Glomerular visceral epithelial cell (primary cell): ENCODE results near the gene TMTC4.
"Not testable (repeated sequence)": the region's sequence is repeated elsewhere in the genome, so short reads cannot be mapped to it uniquely, and the experiment has no call there.

ENCODE experiments used
- DNase-seq: peaks from one replicate; pipeline ENCODE4 v3.0.0-alpha.2; 2016; ENCODE audit errors: extremely low spot score

Gene TMTC4

GRCh38 chr13:100674572-100674871, at the start of gene TMTC4:
TSS of gene TMTC4 (minus strand) at chr13:100674795. CDS start at chr13:100670362, 4,433 bp downstream.
- DNase-seq: no peak

GRCh38 chr13:100722517-100722916, 47.9 kb upstream of the TMTC4 start:
- DNase-seq: no peak

GRCh38 chr13:100721885-100722512, 47.4 kb upstream of the TMTC4 start:
- DNase-seq: peak; percentile 63

- DNase-seq: no peak
Observed at GRCh38 chr13:100715604-100716003, 41.0 kb upstream of the TMTC4 start.

GRCh38 chr13:100714478-100714877, 39.9 kb upstream of the TMTC4 start:
- no peak for DNase-seq

GRCh38 chr13:100710176-100710575, 35.6 kb upstream of the TMTC4 start:
- peak; percentile 69 for DNase-seq

GRCh38 chr13:100707818-100708740, 33.5 kb upstream of the TMTC4 start:
- DNase-seq: peak; percentile 98

GRCh38 chr13:100698331-100698730, 23.7 kb upstream of the TMTC4 start:
- DNase-seq: not testable (repeated sequence)

GRCh38 chr13:100695509-100695773, 20.8 kb upstream of the TMTC4 start:
- no peak for DNase-seq

GRCh38 chr13:100694722-100695508, 20.3 kb upstream of the TMTC4 start:
- DNase-seq: peak; percentile 92

- DNase-seq: no peak
Observed at GRCh38 chr13:100689191-100689590, 14.6 kb upstream of the TMTC4 start.

GRCh38 chr13:100680131-100680530, 5.5 kb upstream of the TMTC4 start:
- DNase-seq: no peak

- DNase-seq: not testable (repeated sequence)
Observed at GRCh38 chr13:100677128-100677527, 2.5 kb upstream of the TMTC4 start.

GRCh38 chr13:100675661-100676129, 1.1 kb upstream of the TMTC4 start:
- DNase-seq: no peak

GRCh38 chr13:100674872-100675660, 471 bp upstream of the TMTC4 start:
- DNase-seq: peak; percentile 99

GRCh38 chr13:100673713-100674571, 653 bp downstream of the TMTC4 start:
- DNase-seq: peak; percentile 79

- DNase-seq: no peak
Observed at GRCh38 chr13:100673376-100673712, 1.3 kb downstream of the TMTC4 start.

GRCh38 chr13:100671389-100672182, 3.0 kb downstream of the TMTC4 start:
- DNase-seq: no peak

- no peak for DNase-seq
Observed at GRCh38 chr13:100668408-100668807, 6.2 kb downstream of the TMTC4 start.

GRCh38 chr13:100667894-100668293, 6.7 kb downstream of the TMTC4 start:
- no peak for DNase-seq
